ENCODE measurements around the gene JUND. TPM values are rescaled to one million over a fixed set of nuclear protein-coding genes. Genes with fewer than 3 reads are reported as not detected.

JUND gene
- total RNA-seq, 4 donors from 2014 or later = 193 to 394 (median 316) TPM

- no peak overlapping the region for H3K27ac ChIP-seq
- H3K9me3 ChIP-seq = no peaks in the 10 kb centered on the region
- no peaks in the 10 kb centered on the region for H3K4me1 ChIP-seq
- H3K27me3 ChIP-seq = no peaks in the 10 kb centered on the region
- no peak for DNase-seq
- H3K4me3 ChIP-seq (replicated peaks in 1 of 3) = no peak overlapping the region
- intact Hi-C loops (cut with DNase I) = no loop called here
- TF ChIP-seq POLR2A (IDR thresholded peaks at IDR 0.05) (no peak), CTCF (IDR thresholded peaks at IDR 0.05) (no peak)
- H3K36me3 ChIP-seq = peaks cover 22 to 35% of the 10 kb centered on the region in 2 donors
These were observed 19.3 kb downstream of the JUND start for GRCh38 chr19:18262144-18262543.

- Histone ChIP-seq H3K4me3 (replicated peaks in 1 of 3) (no peak overlapping the region), H3K9me3 (no peaks in the 10 kb centered on the region), H3K4me1 (no peaks in the 10 kb centered on the region), H3K36me3 (peaks cover 15 to 28% of the 10 kb centered on the region in 2 donors), H3K27ac (no peak overlapping the region), H3K27me3 (no peaks in the 10 kb centered on the region)
- no peak for DNase-seq
- TF ChIP-seq CTCF (IDR thresholded peaks at IDR 0.05) = no peak
- no peak for TF ChIP-seq POLR2A (IDR thresholded peaks at IDR 0.05)
- 70 to 100% methylated on average over 1 to 2 of the region's 2 CpGs for WGBS, 2 donors
- intact Hi-C loops (cut with DNase I) = no loop called here
These were observed 19.9 kb downstream of the JUND start for GRCh38 chr19:18261474-18261873.

GRCh38 chr19:18259893-18260292 lies 21.5 kb downstream of the JUND start:
- no peak for DNase-seq
- H3K27ac ChIP-seq = no peak overlapping the region
- no peaks in the 10 kb centered on the region for H3K9me3 ChIP-seq
- 98% methylated on average over 4 of the region's 4 CpGs for WGBS, 2 donors
- peaks cover 5 to 12% of the 10 kb centered on the region in 2 donors for H3K36me3 ChIP-seq
- H3K4me3 ChIP-seq (replicated peaks in 1 of 3) = no peak overlapping the region
- no peaks in the 10 kb centered on the region for H3K27me3 ChIP-seq
- intact Hi-C loops (cut with DNase I) = loop anchor here (10.0 kb wide), 1 partner anchor 155 kb away; the partner anchor contains the start of gene SSBP4
- H3K4me1 ChIP-seq = peaks cover 6 to 8% of the 10 kb centered on the region in 2 donors
- TF ChIP-seq POLR2A (IDR thresholded peaks at IDR 0.05) = no peak
- no peak for TF ChIP-seq CTCF (IDR thresholded peaks at IDR 0.05)

GRCh38 chr19:18257503-18258470 lies 23.6 kb downstream of the JUND start:
- H3K36me3 ChIP-seq = no peaks in the 10 kb centered on the region
- 93 to 97% methylated on average over 17 to 22 of the region's 55 CpGs for WGBS, 2 donors
- TF ChIP-seq POLR2A (IDR thresholded peaks at IDR 0.05) (no peak), CTCF (IDR thresholded peaks at IDR 0.05) (no peak)
- no peak for DNase-seq
- H3K4me3 ChIP-seq (replicated peaks in 1 of 3) = no peak overlapping the region
- no peaks in the 10 kb centered on the region for H3K9me3 ChIP-seq
- no peak overlapping the region for H3K27ac ChIP-seq
- H3K4me1 ChIP-seq = peaks cover 12 to 25% of the 10 kb centered on the region in 2 donors
- no peaks in the 10 kb centered on the region for H3K27me3 ChIP-seq
- intact Hi-C loops (cut with DNase I) = loop anchor here (10.0 kb wide), 1 partner anchor 157 kb away; the partner anchor contains the start of gene SSBP4
